Activated T-cell treated with anti-CD3 and anti-CD28 coated beads, Interleukin-2, amount 50 U/mL, for 24 hours (primary cell): ENCODE results near the gene RNF128.
A peak's percentile ranks its signal among the peaks of the same experiment; 100 is the strongest.

Source experiments
- DNase-seq: peaks from one replicate; pipeline ENCODE4 v3.0.0-alpha.2; 2020
- H3K27ac Mint-ChIP-seq: 2 replicates; pipeline ENCODE4 v1.8.0; 2020; ENCODE audit warnings: mild to moderate bottlenecking, mixed read lengths
- H3K27me3 Mint-ChIP-seq: 2 replicates; pipeline ENCODE4 v1.8.0; 2020; ENCODE audit warnings: mixed read lengths
- H3K36me3 Mint-ChIP-seq: 2 replicates; pipeline ENCODE4 v1.8.0; 2020; ENCODE audit warnings: low read depth, mixed read lengths
- H3K4me1 Mint-ChIP-seq: 2 replicates; pipeline ENCODE4 v1.8.0; 2020; ENCODE audit warnings: low read depth, mixed read lengths
- H3K4me3 Mint-ChIP-seq: 2 replicates; pipeline ENCODE4 v1.8.0; 2020; ENCODE audit warnings: mild to moderate bottlenecking, moderate library complexity, mixed read lengths
- H3K9me3 Mint-ChIP-seq: 2 replicates; pipeline ENCODE4 v1.8.0; 2020; ENCODE audit warnings: mixed read lengths

The RNF128 gene, protein sequence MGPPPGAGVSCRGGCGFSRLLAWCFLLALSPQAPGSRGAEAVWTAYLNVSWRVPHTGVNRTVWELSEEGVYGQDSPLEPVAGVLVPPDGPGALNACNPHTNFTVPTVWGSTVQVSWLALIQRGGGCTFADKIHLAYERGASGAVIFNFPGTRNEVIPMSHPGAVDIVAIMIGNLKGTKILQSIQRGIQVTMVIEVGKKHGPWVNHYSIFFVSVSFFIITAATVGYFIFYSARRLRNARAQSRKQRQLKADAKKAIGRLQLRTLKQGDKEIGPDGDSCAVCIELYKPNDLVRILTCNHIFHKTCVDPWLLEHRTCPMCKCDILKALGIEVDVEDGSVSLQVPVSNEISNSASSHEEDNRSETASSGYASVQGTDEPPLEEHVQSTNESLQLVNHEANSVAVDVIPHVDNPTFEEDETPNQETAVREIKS

DNA sequence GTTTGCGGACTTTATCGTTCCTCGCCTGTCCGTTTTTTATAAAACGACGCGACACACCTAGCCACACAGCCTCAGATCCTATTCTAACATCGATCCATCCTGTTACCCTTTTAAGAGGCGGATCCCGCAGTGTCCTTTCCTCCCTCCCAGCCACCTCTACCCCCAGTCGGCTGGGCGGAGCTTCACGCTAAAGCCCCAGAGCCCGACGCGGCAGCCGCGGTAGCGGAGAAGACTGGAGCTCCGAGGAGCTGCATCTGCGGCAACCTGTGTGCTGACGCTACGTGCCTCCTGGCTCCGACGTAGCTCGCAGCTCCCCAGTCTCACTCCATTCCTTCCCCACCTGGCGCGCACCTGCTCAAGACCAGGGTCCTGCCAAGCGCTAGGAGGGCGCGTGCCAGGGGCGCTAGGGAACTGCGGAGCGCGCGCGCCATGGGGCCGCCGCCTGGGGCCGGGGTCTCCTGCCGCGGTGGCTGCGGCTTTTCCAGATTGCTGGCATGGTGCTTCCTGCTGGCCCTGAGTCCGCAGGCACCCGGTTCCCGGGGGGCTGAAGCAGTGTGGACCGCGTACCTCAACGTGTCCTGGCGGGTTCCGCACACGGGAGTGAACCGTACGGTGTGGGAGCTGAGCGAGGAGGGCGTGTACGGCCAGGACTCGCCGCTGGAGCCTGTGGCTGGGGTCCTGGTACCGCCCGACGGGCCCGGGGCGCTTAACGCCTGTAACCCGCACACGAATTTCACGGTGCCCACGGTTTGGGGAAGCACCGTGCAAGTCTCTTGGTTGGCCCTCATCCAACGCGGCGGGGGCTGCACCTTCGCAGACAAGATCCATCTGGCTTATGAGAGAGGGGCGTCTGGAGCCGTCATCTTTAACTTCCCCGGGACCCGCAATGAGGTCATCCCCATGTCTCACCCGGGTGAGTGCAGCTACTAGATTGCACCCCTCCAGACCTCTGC, at the start of gene RNF128:
TSS of gene RNF128 (plus strand) at position 217 of the 953 bp plus-strand sequence. CDS start at position 430, 213 bp downstream.
- Mint-ChIP-seq H3K36me3 (no peaks in the 10 kb centered on the region), H3K27ac (no peak within 1 kb of the TSS), H3K27me3 (peaks cover 76% of the 10 kb centered on the region), H3K4me3 (peak within 1 kb of the TSS; percentile 65), H3K4me1 (peaks cover 7% of the 10 kb centered on the region), H3K9me3 (no peaks in the 10 kb centered on the region)
- DNase-seq = peak; percentile 38

DNA sequence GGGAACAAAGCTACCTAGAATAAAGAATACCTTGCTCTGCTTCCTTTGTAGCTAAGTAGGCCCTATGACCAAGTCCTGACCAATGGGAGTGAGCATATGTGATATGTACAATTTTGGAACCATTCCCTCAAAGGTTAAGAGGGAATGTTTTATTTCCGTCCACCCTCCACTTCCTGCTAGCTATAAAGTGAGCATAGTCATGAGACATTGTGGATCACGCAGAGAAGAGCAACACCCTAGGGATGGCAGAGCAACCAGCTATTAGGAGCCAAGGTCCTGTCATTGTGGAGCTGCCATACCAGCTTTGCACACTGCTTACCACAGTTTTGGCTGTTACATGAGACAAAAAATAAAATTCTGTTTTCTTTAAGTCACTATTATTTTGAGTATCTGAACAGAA, 45.8 kb upstream of the RNF128 start:
- Mint-ChIP-seq H3K36me3 (no peaks in the 10 kb centered on the region), H3K4me3 (no peak overlapping the region), H3K27me3 (peaks cover 26% of the 10 kb centered on the region), H3K4me1 (no peaks in the 10 kb centered on the region), H3K27ac (no peak overlapping the region), H3K9me3 (no peaks in the 10 kb centered on the region)
- DNase-seq = no peak

DNA sequence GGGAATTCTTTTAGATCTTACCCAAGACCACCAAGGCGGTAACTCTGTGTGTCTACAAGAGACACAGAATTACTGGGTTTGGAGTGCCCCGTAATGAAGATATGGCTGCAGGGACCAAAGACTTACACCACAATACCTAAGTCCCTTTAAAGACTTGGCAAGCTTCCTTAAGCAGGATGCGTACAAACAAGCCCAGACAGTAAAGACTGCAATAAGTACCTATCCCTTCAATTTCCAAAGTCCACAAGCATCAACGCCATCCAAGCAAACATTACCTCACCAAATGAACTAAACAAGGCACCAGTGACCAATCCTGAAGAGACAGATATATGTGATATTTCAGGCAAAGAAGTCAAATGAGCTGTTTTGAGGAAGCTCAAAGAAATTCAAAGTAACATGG, 42.3 kb upstream of the RNF128 start:
- Mint-ChIP-seq H3K4me1 (no peaks in the 10 kb centered on the region), H3K9me3 (no peaks in the 10 kb centered on the region), H3K27me3 (peaks cover 49% of the 10 kb centered on the region), H3K4me3 (no peak overlapping the region), H3K36me3 (no peaks in the 10 kb centered on the region), H3K27ac (no peak overlapping the region)
- no peak for DNase-seq

DNA sequence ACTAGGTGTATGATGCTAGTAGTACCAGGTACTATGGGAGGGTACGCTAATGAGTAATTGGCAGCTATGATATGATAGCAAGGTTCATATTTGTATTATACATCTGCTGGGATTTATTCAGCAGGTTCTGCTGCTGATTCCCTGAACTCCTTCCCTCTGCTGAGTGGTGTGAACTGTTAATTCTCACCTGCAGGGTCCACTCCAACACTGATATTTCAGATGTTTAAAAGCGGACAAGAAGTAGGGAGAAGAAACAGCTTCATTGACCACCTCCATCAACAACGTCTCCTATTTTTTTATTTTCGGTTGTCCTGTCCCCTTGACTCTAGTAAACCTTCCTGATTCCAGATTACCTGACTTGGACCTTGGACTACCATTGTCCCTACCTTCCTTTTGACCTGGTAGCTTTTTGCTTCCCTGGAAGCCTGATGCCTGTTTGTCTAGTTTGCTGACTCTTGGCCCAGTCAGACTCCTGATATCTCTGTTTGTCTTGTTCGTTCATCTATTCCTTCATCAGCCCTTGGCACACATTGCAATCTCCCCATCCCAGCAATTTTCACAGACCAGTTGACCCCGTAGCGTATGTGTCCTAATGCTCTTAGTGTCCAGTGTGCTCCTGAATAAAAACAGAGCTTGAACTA, 34.0 kb upstream of the RNF128 start:
- Mint-ChIP-seq H3K27me3 (peaks cover 48% of the 10 kb centered on the region), H3K27ac (no peak overlapping the region), H3K4me3 (no peak overlapping the region), H3K9me3 (no peaks in the 10 kb centered on the region), H3K36me3 (no peaks in the 10 kb centered on the region), H3K4me1 (no peaks in the 10 kb centered on the region)
- no peak for DNase-seq

DNA sequence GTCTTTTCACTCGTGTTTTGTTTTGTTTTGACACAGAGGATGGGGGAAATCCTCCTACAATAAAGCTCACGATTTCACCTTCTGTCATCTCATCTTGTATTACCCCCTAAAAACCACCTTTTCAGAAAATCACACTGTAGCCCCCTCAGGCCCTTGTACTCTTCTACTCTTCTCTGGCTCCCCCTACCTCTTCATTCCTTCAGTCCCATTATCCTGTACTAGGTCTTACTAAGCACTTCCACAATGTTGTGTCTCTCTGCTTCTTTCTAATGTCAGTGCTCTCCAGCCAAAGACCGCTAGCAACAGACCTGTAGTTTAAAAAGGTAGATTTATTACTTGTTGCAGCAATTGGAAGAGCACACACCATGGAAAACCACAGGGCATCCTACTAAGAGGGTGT, 30.0 kb upstream of the RNF128 start:
- no peak overlapping the region for H3K27ac Mint-ChIP-seq
- H3K4me3 Mint-ChIP-seq = no peak overlapping the region
- H3K9me3 Mint-ChIP-seq = no peaks in the 10 kb centered on the region

DNA sequence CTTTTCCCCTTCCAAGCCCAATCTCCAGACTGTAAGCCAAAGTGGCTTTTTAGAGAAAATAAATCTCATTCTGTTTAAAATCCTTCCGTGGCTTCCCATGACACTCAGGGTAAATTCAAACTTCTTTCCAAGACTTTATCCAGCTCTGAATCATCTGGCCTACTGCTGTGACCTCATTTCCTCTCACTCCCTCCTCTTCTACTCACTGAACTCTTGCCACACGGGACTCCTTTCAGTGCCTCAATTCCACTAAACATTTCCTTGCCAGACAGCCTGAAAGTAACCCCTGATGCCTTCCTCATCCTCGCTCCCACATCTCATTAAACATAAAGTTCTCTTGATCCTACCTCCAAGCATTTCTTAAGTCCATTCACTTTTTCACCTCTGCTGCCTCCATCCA, 27.8 kb upstream of the RNF128 start:
- H3K4me1 Mint-ChIP-seq = no peaks in the 10 kb centered on the region
- no peak overlapping the region for H3K27ac Mint-ChIP-seq
- H3K9me3 Mint-ChIP-seq = no peaks in the 10 kb centered on the region
- no peak for DNase-seq
- H3K27me3 Mint-ChIP-seq = peaks cover 46% of the 10 kb centered on the region
- no peak overlapping the region for H3K4me3 Mint-ChIP-seq
- no peaks in the 10 kb centered on the region for H3K36me3 Mint-ChIP-seq

More for the DNA sequence above, 30.0 kb upstream of the RNF128 start:
- Mint-ChIP-seq H3K36me3 (no peaks in the 10 kb centered on the region), H3K4me1 (no peaks in the 10 kb centered on the region), H3K27me3 (peaks cover 47% of the 10 kb centered on the region)
- DNase-seq = no peak

DNA sequence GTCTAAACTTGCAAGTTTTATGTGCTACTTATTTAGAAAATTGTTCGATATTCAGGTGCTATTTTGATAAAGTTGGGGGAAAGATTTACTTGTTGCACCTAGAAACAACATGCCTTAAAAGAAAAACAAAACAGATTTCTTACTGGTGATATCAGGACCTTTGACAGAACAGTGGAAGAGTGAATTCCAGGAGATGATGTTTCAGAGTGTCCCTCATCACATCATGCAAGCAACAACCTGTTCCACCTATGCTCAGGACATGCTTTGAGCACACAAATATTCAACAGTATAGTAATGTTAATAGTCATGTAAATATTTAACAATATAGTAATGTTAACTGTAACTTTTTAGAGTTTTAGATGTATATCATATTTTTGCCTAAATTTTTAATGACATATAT, 23.9 kb upstream of the RNF128 start:
- Mint-ChIP-seq H3K27ac (no peak overlapping the region), H3K4me1 (peaks cover 1% of the 10 kb centered on the region), H3K36me3 (no peaks in the 10 kb centered on the region), H3K4me3 (no peak overlapping the region), H3K27me3 (peaks cover 31% of the 10 kb centered on the region), H3K9me3 (no peaks in the 10 kb centered on the region)
- no peak for DNase-seq

DNA sequence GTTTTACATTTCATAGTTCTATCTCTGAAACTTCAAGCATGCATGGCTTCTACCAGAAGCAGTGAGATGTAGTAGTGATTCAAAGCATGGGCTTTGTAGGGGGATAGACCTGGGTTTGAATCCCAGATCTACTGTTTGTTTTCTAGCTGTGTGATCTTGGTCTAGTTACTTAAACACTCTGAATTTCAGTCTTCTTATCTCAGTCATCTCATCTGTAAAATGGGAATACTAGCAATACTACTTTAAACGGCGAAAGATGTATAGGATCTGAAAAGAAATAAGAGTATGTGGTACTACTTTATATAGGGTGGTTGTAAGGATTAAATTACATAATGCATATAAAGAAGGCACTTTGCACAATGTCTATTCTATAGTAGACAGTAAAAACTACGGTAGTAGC, 20.0 kb upstream of the RNF128 start:
- no peak overlapping the region for H3K4me3 Mint-ChIP-seq
- no peaks in the 10 kb centered on the region for H3K36me3 Mint-ChIP-seq
- H3K27ac Mint-ChIP-seq = no peak overlapping the region
- H3K4me1 Mint-ChIP-seq = peaks cover 6% of the 10 kb centered on the region
- no peak for DNase-seq
- no peaks in the 10 kb centered on the region for H3K9me3 Mint-ChIP-seq
- peaks cover 16% of the 10 kb centered on the region for H3K27me3 Mint-ChIP-seq

DNA sequence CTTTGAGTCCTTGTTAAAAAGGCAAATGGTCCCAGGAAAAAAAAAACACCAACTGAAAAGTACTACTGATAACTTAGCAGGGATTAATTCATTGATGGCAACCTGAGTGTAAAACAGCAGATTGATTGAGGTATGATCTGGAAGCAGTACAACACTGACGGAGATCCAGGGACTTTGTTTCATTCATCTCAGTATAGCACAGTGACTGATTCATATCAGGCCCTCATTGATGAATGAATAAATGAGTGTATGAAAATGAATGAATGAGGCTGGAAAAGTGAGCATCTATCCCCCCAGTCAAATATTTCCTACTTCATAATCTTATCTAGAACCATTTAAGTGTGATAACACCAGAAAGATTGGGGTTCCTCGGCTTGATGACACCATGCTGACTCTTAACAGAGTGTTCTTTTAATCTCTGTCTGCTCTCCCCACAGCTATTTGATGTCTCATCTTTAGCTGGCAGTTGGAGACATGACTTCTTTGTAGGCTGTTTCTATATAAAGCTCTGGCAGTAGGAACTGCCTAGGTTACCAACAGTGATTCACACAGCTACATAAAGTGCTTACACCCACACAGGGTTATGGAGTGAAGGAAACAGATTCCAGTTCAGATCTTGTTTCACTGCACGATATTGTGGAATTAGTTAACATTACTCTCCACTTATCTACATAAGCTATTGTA, 18.6 kb upstream of the RNF128 start:
- Mint-ChIP-seq H3K9me3 (no peaks in the 10 kb centered on the region), H3K27ac (no peak overlapping the region), H3K36me3 (no peaks in the 10 kb centered on the region), H3K27me3 (peaks cover 19% of the 10 kb centered on the region), H3K4me3 (no peak overlapping the region), H3K4me1 (peaks cover 6% of the 10 kb centered on the region)
- no peak for DNase-seq

DNA sequence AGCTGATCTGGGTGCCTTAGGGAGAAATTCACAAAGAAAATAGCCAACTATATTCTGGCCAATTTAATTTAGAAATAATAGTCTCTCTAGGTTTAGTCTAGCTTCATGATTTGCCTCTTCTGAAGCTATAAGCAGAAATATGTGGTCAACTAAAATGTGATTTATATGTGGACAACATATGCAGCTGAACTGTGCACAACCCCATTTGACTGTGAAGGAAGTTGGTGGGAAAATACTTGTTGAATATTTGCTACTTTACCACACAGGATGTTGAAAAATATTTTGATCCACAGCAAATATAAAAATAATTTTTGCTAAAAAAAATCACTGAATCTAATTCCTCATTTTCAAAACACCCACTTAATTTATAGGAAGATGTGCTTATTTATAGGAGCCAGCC, 15.7 kb upstream of the RNF128 start:
- Mint-ChIP-seq H3K4me3 (no peak overlapping the region), H3K27ac (no peak overlapping the region), H3K36me3 (no peaks in the 10 kb centered on the region), H3K27me3 (peaks cover 28% of the 10 kb centered on the region), H3K4me1 (peaks cover 6% of the 10 kb centered on the region), H3K9me3 (no peaks in the 10 kb centered on the region)
- DNase-seq = no peak

DNA sequence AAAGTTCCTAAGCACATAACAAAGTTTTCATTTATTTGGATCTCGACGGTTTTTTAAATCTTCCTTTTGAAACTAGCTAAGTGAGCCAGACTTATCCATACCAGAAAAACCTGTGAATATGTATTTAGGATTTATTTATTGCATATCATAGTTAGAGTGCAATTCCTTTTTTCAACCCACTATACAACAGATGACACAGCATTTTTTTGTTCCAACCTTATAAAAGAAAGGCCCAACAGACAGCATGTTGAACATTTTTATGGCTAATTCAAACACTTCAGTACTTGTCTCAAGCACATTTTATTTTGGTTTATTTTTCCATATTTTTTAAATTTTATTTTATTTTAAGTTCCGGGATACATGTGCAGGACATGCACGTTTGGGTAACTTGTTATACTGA, 15.1 kb upstream of the RNF128 start:
- Mint-ChIP-seq H3K9me3 (no peaks in the 10 kb centered on the region), H3K4me3 (no peak overlapping the region), H3K4me1 (peaks cover 6% of the 10 kb centered on the region), H3K36me3 (no peaks in the 10 kb centered on the region), H3K27ac (no peak overlapping the region), H3K27me3 (peaks cover 33% of the 10 kb centered on the region)
- no peak for DNase-seq

DNA sequence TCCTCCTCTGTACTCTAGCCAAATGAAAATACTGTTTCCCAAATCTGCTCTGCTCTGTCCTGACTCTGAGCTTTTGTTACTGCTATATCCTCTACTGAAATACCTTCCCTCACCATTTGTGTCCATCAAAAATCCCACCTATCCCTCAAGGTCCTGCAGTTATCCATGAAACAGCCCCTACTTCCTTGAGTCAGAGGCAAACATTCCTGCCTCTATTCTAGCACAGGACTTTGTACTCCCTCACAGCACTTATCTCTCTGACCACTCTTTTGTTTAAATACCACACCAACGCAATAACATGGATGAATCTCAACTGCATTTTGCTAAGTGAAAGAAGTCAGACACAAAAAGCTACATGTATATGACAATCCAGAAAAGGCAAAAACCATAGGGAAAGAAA, 10.5 kb upstream of the RNF128 start:
- Mint-ChIP-seq H3K4me3 (no peak overlapping the region), H3K9me3 (no peaks in the 10 kb centered on the region), H3K4me1 (no peaks in the 10 kb centered on the region), H3K27ac (no peak overlapping the region), H3K36me3 (no peaks in the 10 kb centered on the region), H3K27me3 (peaks cover 38% of the 10 kb centered on the region)
- no peak for DNase-seq

DNA sequence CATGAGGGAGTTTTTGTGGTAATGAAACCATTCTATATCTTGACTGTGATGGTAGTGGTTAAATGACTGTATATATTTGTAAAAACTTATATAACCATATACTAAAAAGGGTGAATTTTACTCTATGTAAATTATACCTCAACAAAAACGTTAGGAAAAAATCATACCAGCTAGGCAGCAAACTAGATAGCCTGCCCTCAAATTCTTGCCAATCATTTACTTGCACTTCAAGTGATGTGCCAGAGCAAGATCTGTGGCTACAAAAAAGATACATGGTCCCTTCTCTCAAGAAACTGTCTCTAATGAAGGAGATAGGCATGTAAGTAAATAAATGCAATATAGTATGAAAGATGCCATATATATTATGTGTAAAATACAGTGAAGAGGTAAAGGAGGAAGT, 10.0 kb upstream of the RNF128 start:
- Mint-ChIP-seq H3K27ac (no peak overlapping the region), H3K4me3 (no peak overlapping the region), H3K9me3 (no peaks in the 10 kb centered on the region)

DNA sequence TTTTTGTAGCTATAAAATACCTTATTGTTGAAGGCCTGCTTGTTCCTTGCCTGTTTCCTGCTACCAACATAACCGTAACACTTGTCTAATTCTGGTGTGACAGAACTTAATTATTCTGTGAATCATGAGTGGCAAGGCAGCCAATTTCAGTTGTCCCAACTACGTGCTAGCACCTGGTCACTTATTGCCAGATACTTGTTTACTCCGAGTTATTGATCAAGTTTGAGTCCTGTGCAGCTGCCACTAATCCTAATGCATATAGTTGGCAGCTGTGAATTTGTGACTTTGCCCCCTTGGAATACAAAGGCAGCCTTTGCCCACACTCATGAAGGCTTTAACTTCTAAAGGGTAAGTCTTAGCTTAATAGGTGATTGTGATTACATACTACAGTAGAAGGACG, 7.8 kb upstream of the RNF128 start:
- no peak for DNase-seq
- Mint-ChIP-seq H3K27ac (no peak overlapping the region), H3K4me3 (no peak overlapping the region), H3K4me1 (no peaks in the 10 kb centered on the region), H3K36me3 (no peaks in the 10 kb centered on the region), H3K9me3 (no peaks in the 10 kb centered on the region), H3K27me3 (peaks cover 42% of the 10 kb centered on the region)

More for the DNA sequence above, 10.0 kb upstream of the RNF128 start:
- no peak for DNase-seq
- peaks cover 36% of the 10 kb centered on the region for H3K27me3 Mint-ChIP-seq
- H3K4me1 Mint-ChIP-seq = no peaks in the 10 kb centered on the region
- H3K36me3 Mint-ChIP-seq = no peaks in the 10 kb centered on the region
